ENCODE data around the gene ERMAP. TPM values are rescaled to one million over a fixed set of nuclear protein-coding genes. Genes with fewer than 3 reads are reported as not detected.

Gene ERMAP
- total and polyA plus RNA-seq, 10 donors = 3.0 to 19.3 (median 13.1) TPM

- Histone ChIP-seq H3K27me3 (replicated peaks in 1 of 7) (no peaks in the 10 kb centered on the region), H3K4me1 (peaks cover 20 to 48% (median 26%) of the 10 kb centered on the region in 6 donors), H3K36me3 (peaks cover 0 to 14% (median 0%) of the 10 kb centered on the region in 6 donors), H3K9me3 (no peaks in the 10 kb centered on the region), H3K4me3 (peak overlapping the region; percentile 56 to 79 (median 66)), H3K27ac (peak overlapping the region in 7 of 8 donors; percentile 95 to 98 (median 96))
- intact Hi-C loops (cut with DNase I; ENCODE audit: low total_unique reads) = no loop called here
- DNase-seq = no peak
- WGBS, 5 donors = 0 to 2% (median 1%) methylated on average over 8 to 13 of the region's 13 CpGs
- no peak for TF ChIP-seq POLR2AphosphoS5 (IDR thresholded peaks at IDR 0.05)
- no peak for TF ChIP-seq POLR2A (IDR thresholded peaks at IDR 0.05)
- TF ChIP-seq CTCF (IDR thresholded peaks at IDR 0.05 in 8 of 11, conservative IDR thresholded peaks at IDR 0.05 in 3 of 11) = no peak
These were observed 482 bp downstream of the ERMAP start for GRCh38 chr1:42817440-42817767.

GRCh38 chr1:42817976-42818375 is 1.1 kb downstream of the ERMAP start:
- no peaks in the 10 kb centered on the region for H3K9me3 ChIP-seq
- H3K4me1 ChIP-seq = peaks cover 20 to 54% (median 25%) of the 10 kb centered on the region in 6 donors
- intact Hi-C loops (cut with DNase I; ENCODE audit: low total_unique reads) = no loop called here
- H3K4me3 ChIP-seq = peak overlapping the region in 4 of 8 donors; percentile 64 to 77 (median 66)
- no peaks in the 10 kb centered on the region for H3K27me3 ChIP-seq (replicated peaks in 1 of 7)
- WGBS, 5 donors = 91 to 97% (median 93%) methylated on average over 3 of the region's 3 CpGs
- TF ChIP-seq POLR2A (IDR thresholded peaks at IDR 0.05) (no peak), CTCF (IDR thresholded peaks at IDR 0.05 in 8 of 11, conservative IDR thresholded peaks at IDR 0.05 in 3 of 11) (no peak), POLR2AphosphoS5 (IDR thresholded peaks at IDR 0.05) (no peak)
- H3K36me3 ChIP-seq = peaks cover 0 to 14% (median 0%) of the 10 kb centered on the region in 6 donors
- peak overlapping the region in 2 of 8 donors; percentile 95 to 96 for H3K27ac ChIP-seq
- DNase-seq = no peak

- TF ChIP-seq POLR2AphosphoS5 (IDR thresholded peaks at IDR 0.05) = no peak
- no peak for TF ChIP-seq CTCF (IDR thresholded peaks at IDR 0.05 in 8 of 11, conservative IDR thresholded peaks at IDR 0.05 in 3 of 11)
- TF ChIP-seq POLR2A (IDR thresholded peaks at IDR 0.05) = no peak
- 61 to 83% (median 78%) methylated on average over 1 of the region's 1 CpG for WGBS, 5 donors
- Histone ChIP-seq H3K27ac (peak overlapping the region in 1 of 8 donors; percentile 13), H3K36me3 (no peaks in the 10 kb centered on the region), H3K4me3 (no peak overlapping the region), H3K27me3 (replicated peaks in 1 of 7) (no peaks in the 10 kb centered on the region), H3K9me3 (no peaks in the 10 kb centered on the region), H3K4me1 (peaks cover 16 to 49% (median 17%) of the 10 kb centered on the region in 6 donors)
- intact Hi-C loops (cut with DNase I; ENCODE audit: low total_unique reads) = no loop called here
- no peak for DNase-seq
These were observed 3.9 kb downstream of the ERMAP start for GRCh38 chr1:42820813-42821212.

GRCh38 chr1:42821690-42822089 is 4.8 kb downstream of the ERMAP start:
- DNase-seq = no peak
- TF ChIP-seq POLR2AphosphoS5 (IDR thresholded peaks at IDR 0.05) = no peak
- no peak for TF ChIP-seq CTCF (IDR thresholded peaks at IDR 0.05 in 8 of 11, conservative IDR thresholded peaks at IDR 0.05 in 3 of 11)
- no peak for TF ChIP-seq POLR2A (IDR thresholded peaks at IDR 0.05)
- H3K4me3 ChIP-seq = no peak overlapping the region
- no peaks in the 10 kb centered on the region for H3K36me3 ChIP-seq
- peaks cover 8 to 40% (median 10%) of the 10 kb centered on the region in 6 donors for H3K4me1 ChIP-seq
- no peaks in the 10 kb centered on the region for H3K9me3 ChIP-seq
- H3K27me3 ChIP-seq (replicated peaks in 1 of 7) = no peaks in the 10 kb centered on the region
- intact Hi-C loops (cut with DNase I; ENCODE audit: low total_unique reads) = no loop called here
- WGBS, 5 donors = 94 to 100% (median 95%) methylated on average over 2 of the region's 2 CpGs
- H3K27ac ChIP-seq = no peak overlapping the region
